Measurements from ENCODE around the gene PANK4.

Gene PANK4

DNA sequence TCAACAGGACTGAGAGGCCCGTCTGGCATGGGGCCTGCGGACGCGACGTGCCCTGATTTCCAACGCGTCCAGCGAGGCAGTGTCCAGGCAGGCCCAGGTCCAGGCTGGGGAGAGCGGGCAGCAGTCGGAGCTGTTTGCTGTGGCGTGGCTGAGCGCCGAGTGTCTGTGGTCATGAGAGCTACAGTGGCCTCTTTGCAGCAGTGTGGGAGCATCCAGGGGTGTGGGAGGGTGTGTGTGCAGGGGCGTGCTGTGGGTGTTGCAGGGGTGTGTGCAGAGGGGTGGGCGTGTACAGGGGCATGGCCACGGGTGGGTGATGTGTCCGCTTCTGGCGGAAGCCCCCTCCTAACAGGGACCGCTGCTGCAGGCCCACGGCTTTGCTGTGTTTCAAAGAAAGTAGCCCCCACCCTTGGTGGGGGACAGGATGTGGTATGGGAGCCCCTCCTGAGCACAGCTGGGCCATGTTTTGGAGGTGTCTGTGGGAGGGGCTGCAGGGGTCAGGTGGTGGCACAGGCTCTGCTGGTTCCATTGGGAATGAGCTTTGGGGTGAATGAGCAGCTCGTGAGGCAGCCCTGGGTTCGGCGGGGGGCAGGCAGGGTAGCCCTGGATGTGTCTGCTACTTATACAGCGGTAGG, 32.6 kb downstream of the PANK4 start:
- TF ChIP-seq, protein P1, sequence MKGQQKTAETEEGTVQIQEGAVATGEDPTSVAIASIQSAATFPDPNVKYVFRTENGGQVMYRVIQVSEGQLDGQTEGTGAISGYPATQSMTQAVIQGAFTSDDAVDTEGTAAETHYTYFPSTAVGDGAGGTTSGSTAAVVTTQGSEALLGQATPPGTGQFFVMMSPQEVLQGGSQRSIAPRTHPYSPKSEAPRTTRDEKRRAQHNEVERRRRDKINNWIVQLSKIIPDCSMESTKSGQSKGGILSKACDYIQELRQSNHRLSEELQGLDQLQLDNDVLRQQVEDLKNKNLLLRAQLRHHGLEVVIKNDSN (IDR thresholded peaks at IDR 0.05), result no peak
- TF ChIP-seq RAD21 (IDR thresholded peaks at IDR 0.05; ENCODE audit: low read depth) (no peak), YY1 (IDR thresholded peaks at IDR 0.05; ENCODE audit: low read depth) (no peak), ZBTB7A (IDR thresholded peaks at IDR 0.05; ENCODE audit: low read depth) (no peak), EP300 (IDR thresholded peaks at IDR 0.05; ENCODE audit: borderline replicate concordance) (no peak), EGR1 (IDR thresholded peaks at IDR 0.05) (no peak), CREB1 (IDR thresholded peaks at IDR 0.05; ENCODE audit: low read depth) (no peak), TEAD4 (IDR thresholded peaks at IDR 0.05) (no peak), TCF12 (IDR thresholded peaks at IDR 0.05; ENCODE audit: low read depth) (no peak), CEBPB (IDR thresholded peaks at IDR 0.05) (no peak), TAF1 (IDR thresholded peaks at IDR 0.05; ENCODE audit: low read depth) (no peak), NFIC (IDR thresholded peaks at IDR 0.05) (no peak), FOXM1 (IDR thresholded peaks at IDR 0.05; ENCODE audit: borderline replicate concordance, low read depth) (no peak)
- TF ChIP-seq, protein P2, sequence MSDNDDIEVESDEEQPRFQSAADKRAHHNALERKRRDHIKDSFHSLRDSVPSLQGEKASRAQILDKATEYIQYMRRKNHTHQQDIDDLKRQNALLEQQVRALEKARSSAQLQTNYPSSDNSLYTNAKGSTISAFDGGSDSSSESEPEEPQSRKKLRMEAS (IDR thresholded peaks at IDR 0.05), result no peak
- TF ChIP-seq, protein P3, sequence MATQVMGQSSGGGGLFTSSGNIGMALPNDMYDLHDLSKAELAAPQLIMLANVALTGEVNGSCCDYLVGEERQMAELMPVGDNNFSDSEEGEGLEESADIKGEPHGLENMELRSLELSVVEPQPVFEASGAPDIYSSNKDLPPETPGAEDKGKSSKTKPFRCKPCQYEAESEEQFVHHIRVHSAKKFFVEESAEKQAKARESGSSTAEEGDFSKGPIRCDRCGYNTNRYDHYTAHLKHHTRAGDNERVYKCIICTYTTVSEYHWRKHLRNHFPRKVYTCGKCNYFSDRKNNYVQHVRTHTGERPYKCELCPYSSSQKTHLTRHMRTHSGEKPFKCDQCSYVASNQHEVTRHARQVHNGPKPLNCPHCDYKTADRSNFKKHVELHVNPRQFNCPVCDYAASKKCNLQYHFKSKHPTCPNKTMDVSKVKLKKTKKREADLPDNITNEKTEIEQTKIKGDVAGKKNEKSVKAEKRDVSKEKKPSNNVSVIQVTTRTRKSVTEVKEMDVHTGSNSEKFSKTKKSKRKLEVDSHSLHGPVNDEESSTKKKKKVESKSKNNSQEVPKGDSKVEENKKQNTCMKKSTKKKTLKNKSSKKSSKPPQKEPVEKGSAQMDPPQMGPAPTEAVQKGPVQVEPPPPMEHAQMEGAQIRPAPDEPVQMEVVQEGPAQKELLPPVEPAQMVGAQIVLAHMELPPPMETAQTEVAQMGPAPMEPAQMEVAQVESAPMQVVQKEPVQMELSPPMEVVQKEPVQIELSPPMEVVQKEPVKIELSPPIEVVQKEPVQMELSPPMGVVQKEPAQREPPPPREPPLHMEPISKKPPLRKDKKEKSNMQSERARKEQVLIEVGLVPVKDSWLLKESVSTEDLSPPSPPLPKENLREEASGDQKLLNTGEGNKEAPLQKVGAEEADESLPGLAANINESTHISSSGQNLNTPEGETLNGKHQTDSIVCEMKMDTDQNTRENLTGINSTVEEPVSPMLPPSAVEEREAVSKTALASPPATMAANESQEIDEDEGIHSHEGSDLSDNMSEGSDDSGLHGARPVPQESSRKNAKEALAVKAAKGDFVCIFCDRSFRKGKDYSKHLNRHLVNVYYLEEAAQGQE (IDR thresholded peaks at IDR 0.05; ENCODE audit: low read depth), result no peak

GRCh38 chr1:2493218-2493617, 33.2 kb downstream of the PANK4 start:
- no peak for TF ChIP-seq TCF12 (IDR thresholded peaks at IDR 0.05; ENCODE audit: low read depth)
- no peak for TF ChIP-seq YY1 (IDR thresholded peaks at IDR 0.05; ENCODE audit: low read depth)
- TF ChIP-seq, protein P1 (IDR thresholded peaks at IDR 0.05), result no peak
- no peak for TF ChIP-seq CEBPB (IDR thresholded peaks at IDR 0.05)
- no peak for TF ChIP-seq CREB1 (IDR thresholded peaks at IDR 0.05; ENCODE audit: low read depth)
- no peak for TF ChIP-seq EP300 (IDR thresholded peaks at IDR 0.05; ENCODE audit: borderline replicate concordance)
- no peak for TF ChIP-seq ZBTB7A (IDR thresholded peaks at IDR 0.05; ENCODE audit: low read depth)
- no peak for TF ChIP-seq FOXM1 (IDR thresholded peaks at IDR 0.05; ENCODE audit: borderline replicate concordance, low read depth)
- TF ChIP-seq, protein P2 (IDR thresholded peaks at IDR 0.05), result no peak
- no peak for TF ChIP-seq TEAD4 (IDR thresholded peaks at IDR 0.05)
- TF ChIP-seq EGR1 (IDR thresholded peaks at IDR 0.05), result no peak
- TF ChIP-seq, protein P3 (IDR thresholded peaks at IDR 0.05; ENCODE audit: low read depth), result no peak
- no peak for TF ChIP-seq RAD21 (IDR thresholded peaks at IDR 0.05; ENCODE audit: low read depth)
- TF ChIP-seq NFIC (IDR thresholded peaks at IDR 0.05), result no peak
- TF ChIP-seq TAF1 (IDR thresholded peaks at IDR 0.05; ENCODE audit: low read depth), result no peak

DNA sequence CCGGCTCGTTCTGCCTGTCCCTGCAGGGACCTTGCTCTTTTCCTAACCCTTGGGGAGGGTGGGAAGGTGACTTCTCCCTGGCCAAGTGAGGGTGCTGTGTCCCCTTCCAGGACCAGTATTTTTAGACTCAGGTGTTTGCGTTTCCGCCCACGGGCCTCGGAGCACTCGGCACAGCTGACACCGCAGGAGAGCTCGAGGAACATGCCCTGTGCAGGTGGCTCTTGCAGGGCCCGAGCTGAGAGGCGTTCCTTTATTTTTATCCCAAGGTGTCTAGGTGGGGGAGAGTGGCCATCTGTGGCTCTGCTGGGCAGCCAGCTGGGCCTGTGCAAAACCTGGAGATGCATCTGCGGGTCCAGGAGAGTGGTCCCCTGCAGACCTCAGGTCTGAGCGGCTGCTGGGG, 34.3 kb downstream of the PANK4 start:
- TF ChIP-seq, protein P2 (IDR thresholded peaks at IDR 0.05), result no peak
- TF ChIP-seq FOXM1 (IDR thresholded peaks at IDR 0.05; ENCODE audit: borderline replicate concordance, low read depth), result no peak
- TF ChIP-seq, protein P1 (IDR thresholded peaks at IDR 0.05), result no peak
- TF ChIP-seq, protein P3 (IDR thresholded peaks at IDR 0.05; ENCODE audit: low read depth), result no peak
- TF ChIP-seq RAD21 (IDR thresholded peaks at IDR 0.05; ENCODE audit: low read depth), result no peak
- no peak for TF ChIP-seq CREB1 (IDR thresholded peaks at IDR 0.05; ENCODE audit: low read depth)

DNA sequence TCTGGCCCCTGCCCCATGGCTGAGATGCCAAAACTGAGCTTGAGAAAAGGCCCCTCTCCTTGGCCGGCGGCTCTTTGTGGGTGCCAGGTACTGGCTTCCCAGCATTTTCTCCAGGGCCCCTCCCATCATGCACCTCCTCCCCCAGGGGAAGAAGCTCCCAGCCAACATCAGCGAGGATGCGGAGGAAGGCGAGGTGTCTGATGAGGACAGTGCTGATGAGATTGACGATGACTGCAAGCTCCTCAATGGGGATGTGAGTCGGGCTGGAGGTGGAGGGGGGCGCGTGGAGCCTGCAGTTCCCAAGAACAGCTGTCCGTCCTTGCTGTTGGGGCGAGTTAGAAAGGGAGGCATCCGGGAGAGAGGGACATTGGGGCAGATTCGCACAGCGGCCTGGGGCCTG, 36.8 kb downstream of the PANK4 start:
- TF ChIP-seq FOXM1 (IDR thresholded peaks at IDR 0.05; ENCODE audit: borderline replicate concordance, low read depth) (no peak), EGR1 (IDR thresholded peaks at IDR 0.05) (no peak), EP300 (IDR thresholded peaks at IDR 0.05; ENCODE audit: borderline replicate concordance) (no peak), CREB1 (IDR thresholded peaks at IDR 0.05; ENCODE audit: low read depth) (no peak)
- TF ChIP-seq, protein P2 (IDR thresholded peaks at IDR 0.05), result no peak
